HepG2 (cell line): ENCODE results near the gene SYS1. TPM values are rescaled to one million over a fixed set of nuclear protein-coding genes. Genes with fewer than 3 reads are reported as not detected.

Source experiments
- AKAP8 ChIP-seq: sonication (generic); formaldehyde crosslinking; IDR thresholded peaks from 2 replicates; pipeline ENCODE4 v1.5.1; 2020; ENCODE audit warnings: mild to moderate bottlenecking, missing genetic modification reagents
- CBX1 ChIP-seq: IDR thresholded peaks from one replicate; pipeline ENCODE4 v1.6.1; 2016; ENCODE audit warnings: antibody characterized with exemption, low read depth
- HOXA7 ChIP-seq: sonication (generic); formaldehyde crosslinking; IDR thresholded peaks from 2 replicates; pipeline ENCODE4 v1.8.1; 2022; ENCODE audit warnings: mild to moderate bottlenecking, missing genetic modification reagents, moderate library complexity
- KLF11 ChIP-seq: IDR thresholded peaks from 2 replicates; pipeline ENCODE4 v1.6.1; 2016; ENCODE audit warnings: missing compliant biosample characterization
- LCORL ChIP-seq, 2 experiments: fragments of 450-650 bp in 1 of 2; sonication (generic) in 1 of 2; formaldehyde crosslinking in 1 of 2; IDR thresholded peaks; 2 replicates each; pipeline versions ENCODE4 v1.5.0 to v1.6.1; 2017 to 2020; ENCODE audit warnings: antibody characterized with exemption in 1 of 2, missing genetic modification reagents in 1 of 2
- NFKB2 ChIP-seq: sonication (generic); formaldehyde crosslinking; IDR thresholded peaks from 2 replicates; pipeline ENCODE4 v1.4.0; 2020; ENCODE audit warnings: missing genetic modification reagents, borderline replicate concordance
- PHF21A ChIP-seq: sonication (generic); formaldehyde crosslinking; IDR thresholded peaks from 2 replicates; pipeline ENCODE4 v1.5.0; 2020; ENCODE audit warnings: mild to moderate bottlenecking, missing genetic modification reagents
- SMARCC2 ChIP-seq: fragments of 450-650 bp; IDR thresholded peaks from 2 replicates; pipeline ENCODE4 v1.6.1; 2017; ENCODE audit warnings: antibody characterized with exemption, mild to moderate bottlenecking
- SMARCE1 ChIP-seq: fragments of 450-650 bp; IDR thresholded peaks from 2 replicates; pipeline ENCODE4 v1.6.1; 2017; ENCODE audit warnings: borderline replicate concordance
- TEAD2 ChIP-seq: sonication (generic); formaldehyde crosslinking; IDR thresholded peaks from 2 replicates; pipeline ENCODE4 v1.9.0; 2021; ENCODE audit warnings: missing genetic modification reagents
- ZNF274 ChIP-seq: sonication (generic); formaldehyde crosslinking; IDR thresholded peaks from 2 replicates; pipeline ENCODE4 v1.5.1; 2020; ENCODE audit warnings: mild to moderate bottlenecking, missing genetic modification reagents
- ZNF296 ChIP-seq: sonication (generic); formaldehyde crosslinking; conservative IDR thresholded peaks from 2 replicates; pipeline ENCODE4 v1.5.0; 2020; ENCODE audit warnings: mild to moderate bottlenecking, missing genetic modification reagents
- ZNF326 ChIP-seq: sonication (generic); formaldehyde crosslinking; IDR thresholded peaks from 2 replicates; pipeline ENCODE4 v1.4.0; 2020; ENCODE audit warnings: missing genetic modification reagents, borderline replicate concordance
- ZNF33B ChIP-seq: sonication (generic); formaldehyde crosslinking; IDR thresholded peaks from 2 replicates; pipeline ENCODE4 v1.5.1; 2020; ENCODE audit warnings: mild to moderate bottlenecking, missing genetic modification reagents
- ZNF543 ChIP-seq: sonication (generic); formaldehyde crosslinking; IDR thresholded peaks from 2 replicates; pipeline ENCODE4 v1.4.0; 2020; ENCODE audit warnings: mild to moderate bottlenecking, missing genetic modification reagents
- ZNF557 ChIP-seq: sonication (generic); formaldehyde crosslinking; IDR thresholded peaks from 2 replicates; pipeline ENCODE4 v1.4.0; 2020; ENCODE audit warnings: missing genetic modification reagents
- ZNF615 ChIP-seq: sonication (generic); formaldehyde crosslinking; IDR thresholded peaks from 2 replicates; pipeline ENCODE4 v1.5.0; 2020; ENCODE audit warnings: mild to moderate bottlenecking, missing genetic modification reagents, borderline replicate concordance
- polyA plus RNA-seq, 8 experiments: library from polyadenylated mRNA; depleted of rRNA in 3 of 8; stranded (reverse) in 7 of 8; unstranded in 1 of 8; fragments of >200 nt; fragmentation: Illumina TruSeq in 4 of 8; extraction: Trizol in 4 of 8; gene quantifications; 2 replicates each; pipeline versions ENCODE4 v1.2.1 to v1.2.3, GENCODE V29; 2011 to 2016; ENCODE audit warnings: low read depth in 4 of 8, missing spikeins in 1 of 8, mixed read lengths in 1 of 8; ENCODE audit not compliant: insufficient read depth in 1 of 8
- total RNA-seq, 5 experiments: library from RNA; depleted of rRNA; stranded (reverse); fragments of >200 nt; fragmentation: Illumina TruSeq; extraction: Trizol; gene quantifications; 2 replicates each; pipeline ENCODE4 v1.2.3, GENCODE V29; 2016; ENCODE audit warnings: low read depth in 1 of 5
- TF ChIP-seq, protein P1 (sequence below): sonication (generic); formaldehyde crosslinking; IDR thresholded peaks from 2 replicates; pipeline ENCODE4 v1.5.0; 2020; ENCODE audit warnings: mild to moderate bottlenecking, missing genetic modification reagents
- TF ChIP-seq, protein P2 (sequence below): conservative IDR thresholded peaks from 2 replicates; pipeline ENCODE4 v1.6.1; 2018; ENCODE audit warnings: missing genetic modification reagents
- TF ChIP-seq, protein P3 (sequence below): sonication (generic); formaldehyde crosslinking; IDR thresholded peaks from 2 replicates; pipeline ENCODE4 v1.4.0; 2020; ENCODE audit warnings: mild to moderate bottlenecking, missing genetic modification reagents
- TF ChIP-seq, protein P4 (sequence below): sonication (generic); formaldehyde crosslinking; IDR thresholded peaks from 2 replicates; pipeline ENCODE4 v1.5.0; 2020; ENCODE audit warnings: mild to moderate bottlenecking, missing genetic modification reagents, borderline replicate concordance

The SYS1 gene
- total and polyA plus RNA-seq, 2 of the 13 experiments (the other 11 are each of a cell fraction or from before 2014, with no cell fraction given), result 38.3 to 65.6 TPM

DNA sequence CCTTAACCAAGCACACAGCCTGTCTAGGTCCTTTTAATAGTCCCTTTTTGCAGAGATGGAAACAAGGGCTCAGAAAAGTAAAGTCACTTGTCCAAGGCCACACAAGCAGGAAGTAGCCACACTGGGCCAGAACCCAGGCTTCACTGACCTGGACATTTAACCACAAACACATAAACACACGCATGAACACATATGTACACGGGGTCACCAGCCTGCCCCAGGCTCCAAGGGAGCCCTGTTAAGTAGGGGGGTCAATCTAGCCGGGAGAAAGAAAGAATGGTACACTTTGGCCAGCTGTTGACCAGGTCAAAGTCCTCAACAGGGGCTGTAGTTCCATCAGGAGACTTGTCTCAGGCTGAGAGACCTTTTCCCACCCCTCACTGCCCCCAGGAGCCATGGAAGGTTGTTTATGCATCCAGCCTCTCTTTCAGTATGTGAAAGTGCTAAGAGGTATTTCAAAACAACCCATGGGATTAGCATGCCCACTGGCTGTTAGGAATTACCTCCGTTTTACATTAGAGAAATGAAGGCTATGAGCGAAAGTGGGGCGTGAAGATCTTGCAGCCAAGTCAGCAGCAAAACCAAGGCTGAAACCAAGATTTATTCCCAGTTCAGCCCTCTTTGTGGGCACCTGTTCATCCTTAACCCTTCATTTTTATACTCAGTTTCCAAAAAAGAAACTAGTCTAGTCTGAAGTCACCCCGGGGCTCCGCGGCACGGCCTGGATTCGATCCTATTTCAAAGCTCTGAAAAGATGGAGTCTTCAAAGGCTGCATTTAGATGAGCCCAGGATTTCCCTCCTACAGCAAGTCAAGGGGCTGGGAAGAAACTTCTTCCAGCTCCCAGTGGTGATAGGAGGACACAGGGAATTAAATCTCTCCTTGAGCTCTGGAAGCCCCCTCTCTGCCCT is 24.6 kb upstream of the SYS1 start (continued):
- TF ChIP-seq LCORL (IDR thresholded peaks at IDR 0.05) (no peak), LCORL (CRISPR knock-in tag; IDR thresholded peaks at IDR 0.05) (peak; percentile 89), CBX1 (no peak), ZNF557 (no peak), HOXA7 (CRISPR knock-in tag) (no peak), TEAD2 (CRISPR knock-in tag) (no peak), ZNF296 (CRISPR knock-in tag) (peak; percentile 87; the same call in 1 of the 2 replicates), AKAP8 (CRISPR knock-in tag) (0 out of 2 replicates have a peak, but pooled peaks have one; percentile 46), ZNF543 (no peak; the same call in 1 of the 2 replicates), NFKB2 (CRISPR knock-in tag) (no peak), ZNF33B (CRISPR knock-in tag) (0 out of 2 replicates have a peak, but pooled peaks have one; percentile 54), ZNF326 (CRISPR knock-in tag) (no peak), ZNF615 (CRISPR knock-in tag) (no peak), SMARCE1 (0 out of 2 replicates have a peak, but pooled peaks have one; percentile 2), KLF11 (no peak), PHF21A (CRISPR knock-in tag) (peak; percentile 79), ZNF274 (no peak; the same call in 1 of the 2 replicates), SMARCC2 (no peak)
- TF ChIP-seq, protein P1, sequence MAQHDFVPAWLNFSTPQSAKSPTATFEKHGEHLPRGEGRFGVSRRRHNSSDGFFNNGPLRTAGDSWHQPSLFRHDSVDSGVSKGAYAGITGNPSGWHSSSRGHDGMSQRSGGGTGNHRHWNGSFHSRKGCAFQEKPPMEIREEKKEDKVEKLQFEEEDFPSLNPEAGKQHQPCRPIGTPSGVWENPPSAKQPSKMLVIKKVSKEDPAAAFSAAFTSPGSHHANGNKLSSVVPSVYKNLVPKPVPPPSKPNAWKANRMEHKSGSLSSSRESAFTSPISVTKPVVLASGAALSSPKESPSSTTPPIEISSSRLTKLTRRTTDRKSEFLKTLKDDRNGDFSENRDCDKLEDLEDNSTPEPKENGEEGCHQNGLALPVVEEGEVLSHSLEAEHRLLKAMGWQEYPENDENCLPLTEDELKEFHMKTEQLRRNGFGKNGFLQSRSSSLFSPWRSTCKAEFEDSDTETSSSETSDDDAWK (CRISPR knock-in tag), result no peak
- TF ChIP-seq, protein P2, sequence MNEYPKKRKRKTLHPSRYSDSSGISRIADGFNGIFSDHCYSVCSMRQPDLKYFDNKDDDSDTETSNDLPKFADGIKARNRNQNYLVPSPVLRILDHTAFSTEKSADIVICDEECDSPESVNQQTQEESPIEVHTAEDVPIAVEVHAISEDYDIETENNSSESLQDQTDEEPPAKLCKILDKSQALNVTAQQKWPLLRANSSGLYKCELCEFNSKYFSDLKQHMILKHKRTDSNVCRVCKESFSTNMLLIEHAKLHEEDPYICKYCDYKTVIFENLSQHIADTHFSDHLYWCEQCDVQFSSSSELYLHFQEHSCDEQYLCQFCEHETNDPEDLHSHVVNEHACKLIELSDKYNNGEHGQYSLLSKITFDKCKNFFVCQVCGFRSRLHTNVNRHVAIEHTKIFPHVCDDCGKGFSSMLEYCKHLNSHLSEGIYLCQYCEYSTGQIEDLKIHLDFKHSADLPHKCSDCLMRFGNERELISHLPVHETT (CRISPR knock-in tag), result peak; percentile 31; the same call in 1 of the 2 replicates
- TF ChIP-seq, protein P3, sequence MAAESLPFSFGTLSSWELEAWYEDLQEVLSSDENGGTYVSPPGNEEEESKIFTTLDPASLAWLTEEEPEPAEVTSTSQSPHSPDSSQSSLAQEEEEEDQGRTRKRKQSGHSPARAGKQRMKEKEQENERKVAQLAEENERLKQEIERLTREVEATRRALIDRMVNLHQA (CRISPR knock-in tag), result no peak
- TF ChIP-seq, protein P4, sequence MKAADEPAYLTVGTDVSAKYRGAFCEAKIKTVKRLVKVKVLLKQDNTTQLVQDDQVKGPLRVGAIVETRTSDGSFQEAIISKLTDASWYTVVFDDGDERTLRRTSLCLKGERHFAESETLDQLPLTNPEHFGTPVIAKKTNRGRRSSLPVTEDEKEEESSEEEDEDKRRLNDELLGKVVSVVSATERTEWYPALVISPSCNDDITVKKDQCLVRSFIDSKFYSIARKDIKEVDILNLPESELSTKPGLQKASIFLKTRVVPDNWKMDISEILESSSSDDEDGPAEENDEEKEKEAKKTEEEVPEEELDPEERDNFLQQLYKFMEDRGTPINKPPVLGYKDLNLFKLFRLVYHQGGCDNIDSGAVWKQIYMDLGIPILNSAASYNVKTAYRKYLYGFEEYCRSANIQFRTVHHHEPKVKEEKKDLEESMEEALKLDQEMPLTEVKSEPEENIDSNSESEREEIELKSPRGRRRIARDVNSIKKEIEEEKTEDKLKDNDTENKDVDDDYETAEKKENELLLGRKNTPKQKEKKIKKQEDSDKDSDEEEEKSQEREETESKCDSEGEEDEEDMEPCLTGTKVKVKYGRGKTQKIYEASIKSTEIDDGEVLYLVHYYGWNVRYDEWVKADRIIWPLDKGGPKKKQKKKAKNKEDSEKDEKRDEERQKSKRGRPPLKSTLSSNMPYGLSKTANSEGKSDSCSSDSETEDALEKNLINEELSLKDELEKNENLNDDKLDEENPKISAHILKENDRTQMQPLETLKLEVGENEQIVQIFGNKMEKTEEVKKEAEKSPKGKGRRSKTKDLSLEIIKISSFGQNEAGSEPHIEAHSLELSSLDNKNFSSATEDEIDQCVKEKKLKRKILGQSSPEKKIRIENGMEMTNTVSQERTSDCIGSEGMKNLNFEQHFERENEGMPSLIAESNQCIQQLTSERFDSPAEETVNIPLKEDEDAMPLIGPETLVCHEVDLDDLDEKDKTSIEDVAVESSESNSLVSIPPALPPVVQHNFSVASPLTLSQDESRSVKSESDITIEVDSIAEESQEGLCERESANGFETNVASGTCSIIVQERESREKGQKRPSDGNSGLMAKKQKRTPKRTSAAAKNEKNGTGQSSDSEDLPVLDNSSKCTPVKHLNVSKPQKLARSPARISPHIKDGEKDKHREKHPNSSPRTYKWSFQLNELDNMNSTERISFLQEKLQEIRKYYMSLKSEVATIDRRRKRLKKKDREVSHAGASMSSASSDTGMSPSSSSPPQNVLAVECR, result peak; percentile 47
